Anterior cingulate cortex (tissue), 58 donors: ENCODE measurements around the gene ECE2.

Experiments
- DNase-seq, 58 donors: peaks; one replicate each; lab custom pipeline; 2025; lab: John Stamatoyannopoulos, UW

The ECE2 gene

GRCh38 chr3:184239708-184240107 lies 36.1 kb upstream of the ECE2 start:
- no peak for DNase-seq

GRCh38 chr3:184240384-184241140 lies 35.3 kb upstream of the ECE2 start:
- no peak for DNase-seq

- no peak for DNase-seq
Observed at GRCh38 chr3:184241141-184241446, 34.7 kb upstream of the ECE2 start.

GRCh38 chr3:184241447-184242296 lies 34.1 kb upstream of the ECE2 start:
- DNase-seq = no peak

- no peak for DNase-seq
Observed at GRCh38 chr3:184242297-184242685, 33.5 kb upstream of the ECE2 start.

- DNase-seq = peak in 55 of 58 donors; percentile 20 to 86 (median 69)
Observed at GRCh38 chr3:184248454-184249411, 27.1 kb upstream of the ECE2 start, which contains the start of gene ALG3. Gene ALG3 (minus strand): TSS chr3:184248962. CDS start chr3:184248940, 22 bp downstream.

- peak; percentile 36 to 95 (median 88) for DNase-seq
Observed at GRCh38 chr3:184249412-184250166, 26.2 kb upstream of the ECE2 start, which contains the start of gene EEF1AKMT4. Gene EEF1AKMT4 (plus strand): TSS chr3:184249672. CDS start chr3:184249695, 23 bp downstream.

GRCh38 chr3:184250167-184250828 lies 25.5 kb upstream of the ECE2 start:
- peak in 52 of 58 donors; percentile 15 to 87 (median 54) for DNase-seq

GRCh38 chr3:184255291-184256039 lies 20.4 kb upstream of the ECE2 start:
- no peak for DNase-seq

GRCh38 chr3:184257083-184257915 lies 18.5 kb upstream of the ECE2 start:
- DNase-seq = peak in 3 of 58 donors; percentile 19 to 76 (median 28)

- DNase-seq = no peak
Observed at GRCh38 chr3:184258926-184259325, 16.9 kb upstream of the ECE2 start.

- peak in 1 of 58 donors; percentile 20 for DNase-seq
Observed at GRCh38 chr3:184259396-184259877, 16.4 kb upstream of the ECE2 start.

- peak in 5 of 58 donors; percentile 4 to 35 (median 22) for DNase-seq
Observed at GRCh38 chr3:184259878-184260723, 15.7 kb upstream of the ECE2 start.

- no peak for DNase-seq
Observed at GRCh38 chr3:184260724-184261269, 15.0 kb upstream of the ECE2 start.

GRCh38 chr3:184261270-184261853 lies 14.5 kb upstream of the ECE2 start, which contains the start of gene CAMK2N2:
Gene CAMK2N2 (minus strand): TSS chr3:184261553. CDS start chr3:184261285, 268 bp downstream.
- DNase-seq = peak in 44 of 58 donors; percentile 19 to 71 (median 50)
